Limb (tissue), 2 donors: ENCODE data around the gene PTPRM.

Source experiments
- DNase-seq, 2 donors: peaks; one replicate each; pipeline ENCODE4 v3.0.0-alpha.2; 2016; ENCODE audit errors: extremely low spot score in 2 of 2

Gene PTPRM

GRCh38 chr18:8163286-8163959 is 596.3 kb downstream of the PTPRM start:
- DNase-seq = no peak

GRCh38 chr18:8165095-8165494 is 598.0 kb downstream of the PTPRM start:
- no peak for DNase-seq

- no peak for DNase-seq
These were observed 599.9 kb downstream of the PTPRM start for GRCh38 chr18:8167026-8167425.

DNA sequence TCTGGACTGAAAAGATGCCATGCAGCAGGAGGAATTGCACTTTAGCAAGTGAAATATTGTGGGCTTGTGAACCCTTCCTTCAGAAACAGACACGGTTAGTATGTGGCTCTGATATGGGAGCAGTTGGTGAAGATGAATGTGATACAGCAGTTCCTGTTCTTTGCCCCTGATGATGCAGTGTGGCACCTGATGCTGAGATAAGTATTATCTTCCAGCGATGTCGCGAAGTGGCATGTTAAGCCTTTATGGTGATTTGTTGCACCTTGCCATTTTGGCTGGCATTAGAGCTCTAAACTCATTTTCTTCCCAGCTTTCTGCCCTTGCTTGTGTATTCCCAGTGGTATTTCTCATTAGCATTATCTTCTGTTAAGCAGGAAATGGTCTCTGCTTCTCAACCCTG is 600.6 kb downstream of the PTPRM start:
- no peak for DNase-seq

GRCh38 chr18:8169722-8170121 is 602.6 kb downstream of the PTPRM start:
- DNase-seq = no peak

DNA sequence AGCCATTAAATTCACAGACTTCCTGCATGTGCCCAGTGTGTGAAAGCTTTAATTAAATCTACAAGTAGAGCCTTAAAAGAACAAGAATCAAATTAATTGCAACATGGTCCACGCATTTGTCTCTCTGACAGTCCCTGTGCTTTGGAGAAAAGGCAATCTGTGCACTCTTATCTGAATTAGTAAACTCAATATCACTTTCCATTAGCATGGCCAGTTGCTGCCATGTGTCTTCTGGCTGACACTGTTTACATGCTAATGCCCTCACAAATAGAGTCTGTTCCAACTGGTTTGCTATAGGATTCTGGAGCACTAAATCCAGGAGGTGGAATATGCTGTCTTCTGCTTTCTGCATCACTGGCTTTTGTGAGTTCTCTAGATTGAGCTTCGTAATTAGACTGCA is 607.7 kb downstream of the PTPRM start:
- no peak for DNase-seq

GRCh38 chr18:8175501-8176061 is 608.5 kb downstream of the PTPRM start:
- no peak for DNase-seq

DNA sequence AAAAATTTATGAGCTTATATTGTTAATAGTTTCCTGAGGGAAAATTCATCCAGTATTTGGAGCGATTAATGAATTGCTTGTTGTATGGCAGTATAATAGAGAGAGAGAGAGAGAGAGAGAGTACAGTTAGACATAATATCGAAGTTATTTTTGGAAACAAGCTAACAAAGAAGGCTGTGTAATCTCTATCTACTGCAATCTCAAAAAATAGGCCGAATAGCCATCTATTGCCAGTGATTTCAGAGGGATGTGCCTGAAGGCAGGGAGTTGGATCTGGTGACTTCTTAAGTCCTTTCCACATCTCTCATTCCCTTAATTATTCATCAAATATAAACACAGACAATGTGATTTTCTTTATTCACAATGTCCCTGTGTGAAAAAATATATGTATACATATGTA is 609.0 kb downstream of the PTPRM start:
- no peak for DNase-seq

GRCh38 chr18:8176554-8176953 is 609.4 kb downstream of the PTPRM start:
- no peak for DNase-seq

DNA sequence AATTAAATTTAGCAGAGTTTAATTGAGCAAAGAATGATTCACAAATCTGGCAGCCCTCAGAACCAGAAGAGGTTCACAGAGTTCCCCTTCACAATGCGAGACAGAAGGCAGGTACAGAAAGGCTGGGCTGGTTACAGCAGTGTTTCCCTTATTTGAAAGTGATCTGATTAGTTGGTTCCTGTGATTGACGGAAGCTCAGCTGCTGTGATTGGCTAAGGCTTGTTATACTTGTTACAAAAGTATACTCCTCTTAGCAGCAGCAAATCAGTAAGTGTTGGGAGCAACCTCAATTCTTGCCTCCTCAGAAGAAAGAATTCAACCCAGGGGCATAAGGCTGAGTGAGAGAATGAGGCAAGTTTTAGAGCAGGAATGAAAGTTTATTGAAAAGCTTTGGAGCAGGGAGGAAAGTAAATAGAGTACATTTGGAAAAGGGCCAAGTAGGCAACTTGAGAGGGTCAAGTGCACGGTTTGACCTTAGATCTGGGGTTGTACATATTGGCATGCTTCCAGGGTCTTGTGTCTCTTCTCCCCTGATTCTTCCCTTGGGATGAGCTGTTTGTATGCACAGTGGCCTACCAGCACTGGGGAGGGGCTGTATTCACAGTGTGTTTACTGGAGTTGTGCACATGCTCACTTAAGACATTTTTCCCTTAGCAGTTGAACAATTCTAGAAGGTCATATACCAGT is 610.4 kb downstream of the PTPRM start:
- no peak for DNase-seq

GRCh38 chr18:8186413-8186812 is 619.3 kb downstream of the PTPRM start:
- DNase-seq = no peak

GRCh38 chr18:8188184-8188583 is 621.1 kb downstream of the PTPRM start:
- DNase-seq = no peak

DNA sequence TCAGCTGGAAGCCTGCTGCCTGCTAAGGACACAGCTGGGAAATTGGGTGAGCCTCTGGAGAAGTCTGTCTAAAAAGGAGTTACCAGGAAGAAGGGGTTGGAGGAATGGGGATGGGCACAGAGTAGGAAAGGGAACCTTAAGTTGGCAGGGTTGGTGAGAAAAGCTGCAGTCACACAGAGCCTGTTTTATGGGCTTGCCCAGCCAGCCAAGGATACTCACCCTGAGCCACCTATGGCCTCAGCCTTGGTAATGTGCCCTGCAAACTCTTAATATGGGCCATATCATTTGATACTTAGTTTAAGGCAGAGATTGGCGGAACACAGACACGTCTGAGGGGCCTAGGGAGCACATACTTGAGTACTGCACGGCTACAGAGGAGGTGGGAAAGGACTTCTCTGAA is 623.9 kb downstream of the PTPRM start:
- no peak for DNase-seq

DNA sequence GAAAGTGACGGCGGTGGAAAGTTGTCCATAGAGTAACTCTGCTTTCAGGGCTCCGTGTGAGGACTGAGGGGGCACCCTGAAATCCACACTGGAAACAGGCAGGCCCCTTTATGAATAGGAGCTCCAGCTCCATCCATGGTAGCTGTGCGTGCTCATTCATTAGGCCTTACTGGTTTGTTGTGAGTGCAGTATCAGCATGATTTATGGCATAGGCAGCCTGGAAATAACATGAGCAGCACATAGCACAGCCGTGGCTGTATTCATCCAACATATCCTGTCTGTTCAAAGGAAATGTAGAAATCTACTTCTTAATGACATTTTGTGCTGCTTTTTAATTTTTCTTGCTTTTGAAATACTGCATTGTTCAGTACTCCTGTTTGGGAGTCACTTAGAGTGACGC is 627.3 kb downstream of the PTPRM start:
- no peak for DNase-seq

DNA sequence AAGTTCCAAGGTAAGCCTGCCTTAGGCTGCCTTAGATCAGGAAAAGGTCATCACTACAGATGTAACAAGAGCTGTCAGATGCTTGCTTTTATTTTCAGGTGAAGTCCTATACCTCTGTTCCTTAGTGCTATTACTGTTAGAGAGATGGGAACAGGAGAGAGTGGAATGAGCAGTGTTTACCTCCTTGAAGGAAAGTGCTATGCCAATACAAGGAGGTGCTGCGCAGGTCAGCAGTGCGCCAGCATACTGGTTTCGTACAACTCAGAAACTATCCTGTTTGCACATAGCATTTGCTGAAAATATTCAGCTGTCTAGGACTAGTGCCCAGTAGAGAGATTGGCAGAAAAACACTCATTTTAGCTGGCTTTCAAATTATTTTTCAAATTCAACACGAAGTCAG is 629.1 kb downstream of the PTPRM start:
- DNase-seq = no peak

- no peak for DNase-seq
These were observed 630.4 kb downstream of the PTPRM start for GRCh38 chr18:8197499-8197898.

DNA sequence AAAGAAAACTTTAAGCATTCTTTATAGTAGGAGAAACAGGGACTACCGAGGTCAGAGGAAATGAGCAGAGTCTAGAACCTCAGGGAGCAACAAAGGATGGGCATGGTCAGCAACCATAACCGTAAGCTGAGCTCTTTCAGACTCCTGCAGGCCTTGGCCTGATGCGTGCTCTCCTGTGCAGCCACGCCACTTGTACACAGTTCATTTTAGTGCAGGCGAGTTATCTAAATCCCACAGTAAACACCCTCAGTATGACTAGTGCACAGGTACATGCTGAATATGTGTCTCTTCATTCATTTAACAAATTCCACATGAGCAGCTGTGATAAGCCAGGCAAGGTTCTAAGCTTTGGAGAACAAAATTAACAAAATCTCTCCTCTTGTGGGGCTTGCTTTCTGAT is 640.9 kb downstream of the PTPRM start:
- no peak for DNase-seq

DNA sequence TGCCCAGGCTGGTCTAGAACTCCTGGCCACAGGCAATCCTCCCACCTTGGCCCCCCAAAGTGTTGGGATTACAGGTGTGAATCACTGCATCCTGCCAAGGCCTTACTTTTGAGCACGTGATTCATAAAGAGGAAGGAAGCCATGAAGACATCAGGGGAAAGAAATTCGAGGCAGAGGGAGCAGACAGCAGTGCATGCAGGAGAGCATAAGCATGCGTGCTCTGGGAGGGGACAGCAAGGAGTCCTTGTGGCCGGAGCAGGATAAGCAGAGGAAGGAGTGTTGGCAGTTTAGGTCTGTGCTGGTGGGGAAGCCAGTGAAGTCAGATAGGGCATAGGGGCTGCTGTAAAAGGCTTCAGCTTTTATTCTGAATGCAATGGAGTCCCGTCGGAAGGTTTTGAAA is 641.6 kb downstream of the PTPRM start:
- DNase-seq = no peak

DNA sequence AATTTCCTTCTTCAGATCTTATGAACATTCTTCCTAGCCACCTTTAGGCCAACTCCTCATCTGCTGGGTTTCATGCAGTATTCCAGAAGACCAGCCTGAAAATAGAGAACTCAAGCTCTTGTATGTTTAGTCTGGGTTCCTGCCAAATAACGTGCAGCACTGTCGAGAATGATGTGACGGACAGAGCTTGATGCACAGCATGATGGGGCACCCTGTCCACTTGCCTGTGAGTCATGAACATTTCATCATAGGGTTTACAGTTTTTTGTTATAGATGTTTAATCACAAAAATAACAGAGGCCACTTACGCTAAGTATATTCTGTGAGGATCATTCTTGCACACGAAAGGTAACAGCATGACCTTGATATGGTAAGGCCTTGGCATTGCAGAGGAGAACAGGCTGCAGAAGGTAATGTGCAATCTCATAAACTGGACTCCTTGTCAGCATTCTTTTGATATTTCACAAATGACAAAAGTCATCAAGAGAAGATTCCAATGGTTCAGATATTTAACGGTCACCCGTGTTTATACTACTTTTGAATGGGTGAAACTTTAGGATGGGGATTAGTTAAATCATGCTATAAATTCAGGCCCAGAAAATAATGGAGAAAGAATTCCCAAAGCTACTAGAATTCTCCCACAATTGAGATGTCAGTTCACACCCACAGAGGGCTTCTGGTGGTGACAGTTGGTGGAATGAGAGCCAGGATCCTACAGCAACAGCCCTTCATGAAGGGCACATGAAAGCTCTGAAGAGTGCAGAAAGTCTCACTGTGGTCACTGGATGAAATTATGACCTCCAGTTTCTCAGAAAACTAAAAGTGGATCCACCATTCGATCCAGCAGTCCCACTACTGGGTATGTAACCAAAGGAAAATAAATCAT is 646.0 kb downstream of the PTPRM start:
- no peak for DNase-seq

- no peak for DNase-seq
These were observed 648.6 kb downstream of the PTPRM start for GRCh38 chr18:8215741-8216140.

DNA sequence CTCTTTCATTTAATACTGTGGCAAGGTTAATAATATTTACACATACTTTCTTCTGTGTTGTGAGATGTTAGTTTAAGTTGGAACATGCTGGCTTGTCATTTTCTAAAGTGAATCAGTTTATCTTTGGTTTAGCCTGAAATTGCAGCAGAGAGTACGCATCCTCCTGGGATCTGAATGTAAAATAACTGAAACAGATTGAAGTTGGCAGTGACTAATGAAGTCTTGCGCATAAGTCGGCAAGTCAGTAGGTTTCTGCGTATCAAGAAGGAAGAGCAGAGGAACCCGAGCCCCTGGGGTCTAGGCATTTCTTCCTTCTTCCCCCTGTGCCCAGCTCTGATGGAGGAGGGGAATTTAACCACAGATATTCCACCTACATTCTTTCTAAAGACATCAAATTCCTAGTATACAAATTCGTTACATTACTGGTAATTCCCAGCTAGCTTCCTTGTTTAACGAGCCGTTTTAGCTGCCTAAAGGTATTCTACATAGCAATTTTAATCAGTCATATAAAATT is 650.0 kb downstream of the PTPRM start:
- DNase-seq = no peak

DNA sequence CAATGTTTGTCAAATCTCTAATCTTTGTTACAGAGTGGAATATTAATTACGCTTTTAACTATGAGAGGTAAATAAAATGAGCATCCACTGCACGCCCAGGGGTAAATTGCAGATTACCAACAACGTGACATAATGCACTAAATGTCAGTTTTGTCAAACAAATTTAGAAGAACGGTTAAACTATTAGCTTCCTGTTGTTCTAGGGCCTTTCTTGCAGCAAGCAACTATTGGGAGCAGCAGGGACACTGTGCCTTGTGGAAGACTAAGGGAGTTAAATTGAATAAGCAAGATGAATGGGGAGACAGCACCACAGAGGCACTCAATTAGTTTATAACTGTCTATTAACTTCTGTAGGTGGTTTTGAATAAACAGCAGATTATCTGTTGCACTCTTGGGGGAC is 651.1 kb downstream of the PTPRM start:
- no peak for DNase-seq
